GM18505 (cell line): ENCODE measurements around the gene KIF5A.
"Not testable (repeated sequence)": the region's sequence is repeated elsewhere in the genome, so short reads cannot be mapped to it uniquely, and the experiment has no call there.

Source experiments
- ATAC-seq: cut with Tn5 transposase; IDR thresholded peaks from one replicate; pipeline ENCODE4 v1.9.1; 2021; ENCODE audit not compliant: unreplicated experiment
- POLR2A ChIP-seq: IDR thresholded peaks from 4 replicates; pipeline ENCODE4 v1.6.1; 2011; ENCODE audit warnings: borderline replicate concordance; ENCODE audit not compliant: insufficient read depth, insufficient read length; ENCODE audit errors: extremely low read depth

KIF5A gene

GRCh38 chr12:57569858-57570257 is 20.0 kb downstream of the KIF5A start:
- ATAC-seq: no peak
- no peak for TF ChIP-seq POLR2A

GRCh38 chr12:57570438-57570837 is 20.6 kb downstream of the KIF5A start:
- not testable (repeated sequence) for ATAC-seq

- no peak for ATAC-seq
- no peak for TF ChIP-seq POLR2A
Measured at GRCh38 chr12:57571926-57572762, 22.3 kb downstream of the KIF5A start.

GRCh38 chr12:57574795-57575194 is 25.0 kb downstream of the KIF5A start:
- TF ChIP-seq POLR2A: no peak
- no peak for ATAC-seq

- no peak for ATAC-seq
- no peak for TF ChIP-seq POLR2A
Measured at GRCh38 chr12:57575771-57576612, 26.1 kb downstream of the KIF5A start.

GRCh38 chr12:57576613-57577160 is 26.8 kb downstream of the KIF5A start:
- no peak for ATAC-seq

GRCh38 chr12:57577981-57578758 is 28.3 kb downstream of the KIF5A start:
- no peak for ATAC-seq
- no peak for TF ChIP-seq POLR2A

More at GRCh38 chr12:57576613-57577160, 26.8 kb downstream of the KIF5A start:
- TF ChIP-seq POLR2A: no peak

- TF ChIP-seq POLR2A: no peak
- ATAC-seq: no peak
Measured at GRCh38 chr12:57579011-57579410, 29.2 kb downstream of the KIF5A start.

GRCh38 chr12:57579677-57580465 is 30.0 kb downstream of the KIF5A start:
- no peak for TF ChIP-seq POLR2A

GRCh38 chr12:57580466-57580795 is 30.6 kb downstream of the KIF5A start:
- no peak for ATAC-seq
- TF ChIP-seq POLR2A: no peak

More at GRCh38 chr12:57579677-57580465, 30.0 kb downstream of the KIF5A start:
- no peak for ATAC-seq

- no peak for TF ChIP-seq POLR2A
- no peak for ATAC-seq
Measured at GRCh38 chr12:57581802-57582201, 32.0 kb downstream of the KIF5A start.

- no peak for TF ChIP-seq POLR2A
- no peak for ATAC-seq
Measured at GRCh38 chr12:57582440-57582839, 32.6 kb downstream of the KIF5A start.
